Middle frontal gyrus (tissue), 1 donor: Measurements from ENCODE around the gene MILR1.
A peak's percentile ranks its signal among the peaks of the same experiment; 100 is the strongest.
"Not testable (repeated sequence)": the region's sequence is repeated elsewhere in the genome, so short reads cannot be mapped to it uniquely, and the experiment has no call there.

Experiments
- DNase-seq: peaks from one replicate; pipeline ENCODE4 v3.0.0-alpha.2; 2015; ENCODE audit warnings: low spot score; ENCODE audit errors: extremely low spot score

Gene MILR1

DNA sequence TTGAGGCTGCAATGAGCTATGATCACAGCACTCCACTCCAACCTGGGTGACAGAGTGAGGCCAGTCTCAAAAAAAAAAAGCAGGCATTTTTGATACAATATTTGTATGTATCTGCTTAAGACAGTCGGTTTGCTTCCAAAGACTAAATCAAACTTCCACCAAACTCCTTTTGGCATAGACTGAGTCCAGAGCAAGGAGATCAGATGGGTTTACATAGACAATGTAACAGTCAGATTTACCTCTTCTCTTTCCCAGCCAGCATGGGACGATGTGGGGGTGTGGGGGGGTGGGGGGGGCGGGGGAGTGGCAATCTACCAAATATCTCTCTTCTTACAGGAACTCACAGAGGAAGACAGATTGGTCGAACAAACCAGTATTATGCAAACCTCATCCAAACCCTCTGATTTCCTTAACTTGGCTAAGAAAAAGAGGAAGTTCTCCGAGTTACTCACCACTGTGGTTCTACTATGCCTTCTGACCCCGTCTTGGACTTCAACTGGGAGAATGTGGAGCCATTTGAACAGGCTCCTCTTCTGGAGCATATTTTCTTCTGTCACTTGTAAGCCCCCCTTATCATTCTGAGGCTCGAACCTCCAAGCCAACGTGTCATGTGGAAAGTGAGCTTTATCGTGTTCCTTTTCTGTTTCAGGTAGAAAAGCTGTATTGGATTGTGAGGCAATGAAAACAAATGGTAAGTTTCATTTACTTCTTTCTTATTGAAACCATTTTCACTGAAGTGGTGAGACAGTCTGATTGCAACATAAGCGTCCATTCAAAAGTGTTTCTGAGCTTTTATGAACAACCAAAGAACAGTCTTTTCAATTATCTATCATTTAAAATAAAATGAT, at the start of gene MILR1:
Gene MILR1 (plus strand): TSS at position 451 of the 848 bp plus-strand sequence. CDS start 54 bp downstream, at position 505.
- no peak for DNase-seq

DNA sequence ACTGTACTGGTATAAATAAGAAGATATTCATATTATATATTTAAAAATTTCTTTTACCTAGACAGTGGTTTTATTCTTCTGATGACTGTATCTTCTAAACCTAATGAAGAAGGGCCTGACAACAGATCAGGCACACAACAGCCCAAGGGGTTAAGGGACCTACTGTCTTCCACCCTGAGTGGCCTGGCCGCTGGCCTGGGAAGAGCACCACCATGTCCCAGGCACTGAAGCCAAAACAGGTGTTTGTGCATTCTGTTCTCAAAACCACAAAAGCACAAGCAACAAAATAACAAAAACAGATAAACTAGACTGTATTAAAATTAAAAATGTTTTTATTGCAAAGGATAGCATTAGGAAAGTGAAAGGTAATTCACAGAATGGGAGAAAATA, 49.2 kb upstream of the MILR1 start:
- DNase-seq, result no peak

DNA sequence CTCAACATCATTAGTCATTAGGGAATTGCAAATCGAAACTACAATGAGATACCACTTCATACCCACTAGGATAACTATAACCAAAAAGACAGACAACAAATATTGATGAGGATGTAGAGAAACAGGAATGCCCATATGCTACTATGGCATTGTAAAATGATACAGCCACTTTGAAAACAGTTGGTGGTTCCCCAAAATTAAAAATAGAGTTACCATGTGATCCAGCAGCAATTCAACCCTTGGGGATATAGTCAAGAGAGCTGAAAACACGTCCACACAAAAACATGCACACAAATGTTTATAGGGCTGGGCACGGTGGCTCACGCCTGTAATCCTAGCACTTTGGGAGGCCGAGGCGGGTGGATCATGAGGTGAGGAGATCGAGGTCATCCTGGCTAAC, 48.3 kb upstream of the MILR1 start:
- no peak for DNase-seq

DNA sequence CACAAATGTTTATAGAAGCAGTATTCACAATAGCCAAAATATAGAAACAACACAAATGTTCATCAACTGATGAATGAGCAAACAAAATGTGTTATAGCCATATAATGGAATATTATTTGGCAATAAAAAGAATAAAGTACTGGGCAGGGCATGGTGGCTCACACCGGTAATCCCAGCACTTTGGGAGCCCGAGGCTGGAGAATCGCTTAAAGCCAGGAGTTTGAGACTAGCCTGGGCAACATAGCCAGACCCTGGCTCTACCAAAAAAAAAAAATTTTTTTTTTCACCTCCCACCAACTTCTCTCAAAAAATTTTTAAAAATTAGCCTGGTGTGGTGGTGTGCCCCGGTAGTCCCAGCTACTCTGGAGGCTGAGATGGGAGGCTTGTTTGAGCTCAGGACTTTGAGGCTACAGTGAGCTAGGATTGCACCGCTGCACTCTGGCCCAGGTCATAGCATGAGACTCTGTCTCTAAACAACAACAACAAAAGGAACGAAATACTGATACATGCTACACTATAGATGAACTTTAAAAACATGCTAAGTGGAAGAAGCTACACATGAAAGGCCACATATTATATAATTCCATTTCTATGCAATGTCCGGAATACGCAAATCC, 47.6 kb upstream of the MILR1 start:
- DNase-seq, result no peak

GRCh38 chr17:64401941-64402340, 47.0 kb upstream of the MILR1 start:
- no peak for DNase-seq

- no peak for DNase-seq
Observed at GRCh38 chr17:64402469-64402868, 46.4 kb upstream of the MILR1 start.

- DNase-seq, result no peak
Observed at GRCh38 chr17:64403881-64404460, 44.9 kb upstream of the MILR1 start.

- DNase-seq, result no peak
Observed at GRCh38 chr17:64406321-64407200, 42.4 kb upstream of the MILR1 start.

DNA sequence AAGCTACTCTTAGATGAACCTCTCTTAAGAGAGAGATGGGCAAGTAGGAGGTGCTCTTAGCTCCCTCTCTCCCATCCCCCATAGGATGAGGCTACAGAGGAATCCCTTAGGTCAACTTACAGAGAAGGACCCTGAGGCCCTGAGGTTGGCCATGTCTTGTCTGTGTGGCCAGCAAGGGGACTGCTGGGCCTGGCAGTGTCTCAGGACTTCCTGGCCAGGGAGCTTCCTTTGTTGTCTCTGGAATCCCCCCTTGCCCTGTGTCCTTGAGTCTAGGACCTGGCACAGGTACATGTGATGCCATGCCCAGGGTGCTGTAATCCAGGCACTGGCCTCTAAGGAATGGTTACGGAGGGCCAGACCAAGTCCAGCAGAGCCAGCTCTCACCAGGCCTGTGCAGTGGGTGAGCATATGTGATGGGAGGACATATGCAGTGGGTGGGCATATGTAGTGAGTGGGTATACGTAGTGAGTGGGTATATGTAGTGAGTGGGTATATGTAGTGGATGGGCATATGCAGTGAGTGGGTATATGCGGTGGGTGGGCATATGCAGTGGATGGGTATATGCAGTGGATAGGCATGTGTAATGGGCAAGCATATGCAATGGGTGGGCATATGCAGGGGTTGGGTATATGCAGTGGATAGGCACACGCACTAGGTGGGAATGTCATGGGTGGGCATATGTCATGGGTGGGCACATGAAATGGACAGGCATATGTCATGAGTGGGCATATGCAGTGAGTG, 38.0 kb upstream of the MILR1 start:
- DNase-seq, result no peak

- peak; percentile 26 for DNase-seq
Observed at GRCh38 chr17:64411999-64412771, 36.7 kb upstream of the MILR1 start.

- no peak for DNase-seq
Observed at GRCh38 chr17:64412944-64413381, 36.0 kb upstream of the MILR1 start.

DNA sequence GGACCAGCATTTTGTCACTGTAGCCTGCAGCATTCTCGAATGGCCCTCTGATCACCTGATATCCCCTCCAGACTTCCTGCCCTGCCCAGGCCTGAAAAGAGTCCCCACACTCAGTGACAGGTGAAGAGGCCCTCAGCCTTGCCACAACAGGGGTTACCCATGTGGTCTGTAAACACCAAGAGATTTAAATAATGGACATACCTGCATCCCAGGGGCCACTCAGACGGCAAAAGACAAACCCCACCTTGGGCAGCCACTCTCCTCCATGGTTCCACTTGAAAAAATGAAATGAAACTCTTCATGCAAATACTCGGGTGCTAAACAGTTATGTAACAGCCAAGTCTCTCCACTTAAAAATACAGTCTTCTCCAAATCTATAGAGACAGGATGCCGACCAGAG, 35.4 kb upstream of the MILR1 start:
- DNase-seq, result no peak

GRCh38 chr17:64418506-64419339, 30.2 kb upstream of the MILR1 start:
- peak; percentile 42 for DNase-seq

GRCh38 chr17:64420143-64420670, 28.7 kb upstream of the MILR1 start:
- peak; percentile 39 for DNase-seq

GRCh38 chr17:64422121-64422520, 26.8 kb upstream of the MILR1 start:
- DNase-seq, result not testable (repeated sequence)

DNA sequence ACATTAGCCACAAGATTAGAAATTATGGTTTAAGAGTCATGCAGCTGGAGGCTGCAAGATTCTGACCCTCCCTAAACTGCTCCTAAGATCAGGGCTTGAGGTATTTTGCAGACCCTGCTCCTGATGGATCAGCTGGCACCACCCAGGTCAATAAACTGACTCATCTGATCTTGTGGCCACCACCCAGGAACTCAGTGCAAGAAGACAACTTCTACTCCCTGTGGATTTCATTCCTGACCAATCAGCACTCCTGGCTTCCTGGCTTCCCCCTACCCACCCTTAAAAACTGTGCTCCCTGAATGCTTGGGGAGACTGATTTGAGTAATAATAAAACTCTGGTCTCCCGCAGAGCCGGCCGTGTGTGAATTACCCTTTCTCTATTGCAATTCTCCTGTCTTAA, 25.0 kb upstream of the MILR1 start:
- DNase-seq, result no peak

- DNase-seq, result no peak
Observed at GRCh38 chr17:64424324-64424849, 24.5 kb upstream of the MILR1 start.

DNA sequence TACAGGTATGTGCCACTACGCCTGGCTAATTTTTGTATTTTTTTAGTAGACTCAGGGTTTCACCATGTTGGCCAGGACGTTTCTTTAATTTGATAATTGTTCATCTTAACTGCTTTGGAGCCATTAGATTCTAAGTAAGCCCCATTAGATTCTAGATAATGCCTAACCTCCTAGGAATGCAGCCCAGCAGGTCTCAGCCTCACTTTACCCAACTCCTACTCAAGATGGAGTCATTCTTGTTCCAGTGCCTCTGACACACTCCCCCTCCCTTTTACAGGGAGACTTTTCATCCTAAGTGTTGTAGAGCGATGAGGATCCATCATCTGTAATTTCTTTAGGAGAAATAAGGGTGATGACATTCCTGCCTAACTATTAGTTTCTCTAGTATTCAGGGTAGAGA, 23.7 kb upstream of the MILR1 start:
- DNase-seq, result no peak

- no peak for DNase-seq
Observed at GRCh38 chr17:64426596-64426995, 22.3 kb upstream of the MILR1 start.
